ENCODE results near the gene SHISA6.

GRCh38 chr17:11383157-11383556 lies 142.1 kb downstream of the SHISA6 start:
- no peak for TF ChIP-seq CTCF (IDR thresholded peaks at IDR 0.05; ENCODE audit: poor library complexity, severe bottlenecking)
- no peak for TF ChIP-seq REST (IDR thresholded peaks at IDR 0.05; ENCODE audit: borderline replicate concordance)
- no peak for TF ChIP-seq EP300 (conservative IDR thresholded peaks at IDR 0.05; ENCODE audit: poor library complexity, severe bottlenecking)
- no peak for TF ChIP-seq RAD21 (conservative IDR thresholded peaks at IDR 0.05)
- no peak for TF ChIP-seq EZH2 (IDR thresholded peaks at IDR 0.05; ENCODE audit: borderline replicate concordance, insufficient read depth, low read length, poor library complexity, severe bottlenecking)
- no peak for TF ChIP-seq TAF1 (IDR thresholded peaks at IDR 0.05; ENCODE audit: low read depth)
- no peak for TF ChIP-seq MXI1 (conservative IDR thresholded peaks at IDR 0.05; ENCODE audit: poor library complexity, severe bottlenecking)
